A673 (cell line): ENCODE measurements around the gene SMIM35. TPM values are rescaled to one million over a fixed set of nuclear protein-coding genes. Genes with fewer than 3 reads are reported as not detected.

Experiments
- BruUV-seq: library from RNA; stranded (reverse); fragments of 400-500 nt; replicated peaks from 2 replicates; lab custom pipeline; 2021; lab: Mats Ljungman, UMichigan
- CTCF ChIA-PET: fragments of 300-600 bp; sonication (Branson Sonifier 250); formaldehyde crosslinking; loops from one replicate; lab custom pipeline; 2022; ENCODE audit warnings: antibody characterized with exemption; lab: Charles Lee
- POLR2A ChIA-PET: fragments of 300-600 bp; sonication (Branson Sonifier 250); formaldehyde crosslinking; loops from one replicate; lab custom pipeline; 2022; ENCODE audit warnings: antibody characterized with exemption; ENCODE audit not compliant: low non-redundant PET; lab: Charles Lee
- DNase-seq: peaks from one replicate; pipeline ENCODE4 v3.0.0-alpha.2; 2015; ENCODE audit warnings: low spot score
- H3K27ac ChIP-seq: fragments of 200-600 bp; sonication (generic); 2 replicates; pipeline ENCODE4 v1.5.1; 2016; ENCODE audit warnings: mixed run types, low read depth, mild to moderate bottlenecking, mixed read lengths, antibody characterized with exemption, low read length; ENCODE audit not compliant: poor library complexity, severe bottlenecking
- H3K27me3 ChIP-seq: fragments of 200-600 bp; sonication (generic); replicated peaks from 2 replicates; pipeline ENCODE4 v1.6.1; 2017; ENCODE audit warnings: mixed run types, low read depth, mild to moderate bottlenecking, mixed read lengths, antibody characterized with exemption, low read length; ENCODE audit not compliant: insufficient read depth, poor library complexity
- H3K36me3 ChIP-seq: fragments of 200-600 bp; sonication (generic); 2 replicates; pipeline ENCODE4 v1.6.1; 2016; ENCODE audit warnings: mixed run types, mild to moderate bottlenecking, mixed read lengths, antibody characterized with exemption, low read length; ENCODE audit not compliant: insufficient read depth, poor library complexity, severe bottlenecking
- H3K4me1 ChIP-seq: fragments of 200-600 bp; sonication (generic); 2 replicates; pipeline ENCODE4 v1.6.1; 2017; ENCODE audit warnings: mixed run types, mild to moderate bottlenecking, mixed read lengths, antibody characterized with exemption, low read length; ENCODE audit not compliant: insufficient read depth, poor library complexity, severe bottlenecking
- H3K4me3 ChIP-seq: fragments of 200-600 bp; sonication (generic); 2 replicates; pipeline ENCODE4 v1.5.1; 2016; ENCODE audit warnings: low read depth, mixed run types, mild to moderate bottlenecking, mixed read lengths, low read length; ENCODE audit not compliant: poor library complexity, severe bottlenecking
- H3K9me3 ChIP-seq: fragments of 200-600 bp; sonication (generic); 2 replicates; pipeline ENCODE4 v1.6.1; 2016; ENCODE audit warnings: mixed run types, low read depth, mild to moderate bottlenecking, mixed read lengths, antibody characterized with exemption, low read length; ENCODE audit not compliant: poor library complexity, severe bottlenecking
- EZH2 ChIP-seq: fragments of 200-600 bp; sonication (generic); IDR thresholded peaks from 2 replicates; pipeline ENCODE4 v1.6.1; 2017; ENCODE audit warnings: borderline replicate concordance, low read depth, mild to moderate bottlenecking, mixed read lengths, antibody characterized with exemption, low read length; ENCODE audit not compliant: poor library complexity, severe bottlenecking
- intact Hi-C: fragments of 100-400 bp; cut with micrococcal nuclease; formaldehyde crosslinking; loops from one replicate; pipeline ENCODE4 v1.10.0; 2022; ENCODE audit not compliant: unreplicated experiment
- total RNA-seq: library from RNA; stranded (reverse); gene quantifications from 2 replicates; pipeline ENCODE4 v1.2.3, GENCODE V29; 2021
- TF ChIP-seq, protein P1 (sequence below): fragments of 300-800, 200-600 bp; sonication (generic); conservative IDR thresholded peaks from 2 replicates; pipeline ENCODE4 v1.5.1; 2017; ENCODE audit warnings: low read depth, mild to moderate bottlenecking, antibody characterized with exemption, low read length, moderate library complexity, mixed read lengths

Gene SMIM35
- total RNA-seq, 1 experiment from 2014 or later = not detected

- CTCF ChIA-PET = no interaction called here
- POLR2A ChIA-PET = no interaction called here
These were observed 7.3 kb downstream of the SMIM35 start for GRCh38 chr11:118079491-118079890.

DNA sequence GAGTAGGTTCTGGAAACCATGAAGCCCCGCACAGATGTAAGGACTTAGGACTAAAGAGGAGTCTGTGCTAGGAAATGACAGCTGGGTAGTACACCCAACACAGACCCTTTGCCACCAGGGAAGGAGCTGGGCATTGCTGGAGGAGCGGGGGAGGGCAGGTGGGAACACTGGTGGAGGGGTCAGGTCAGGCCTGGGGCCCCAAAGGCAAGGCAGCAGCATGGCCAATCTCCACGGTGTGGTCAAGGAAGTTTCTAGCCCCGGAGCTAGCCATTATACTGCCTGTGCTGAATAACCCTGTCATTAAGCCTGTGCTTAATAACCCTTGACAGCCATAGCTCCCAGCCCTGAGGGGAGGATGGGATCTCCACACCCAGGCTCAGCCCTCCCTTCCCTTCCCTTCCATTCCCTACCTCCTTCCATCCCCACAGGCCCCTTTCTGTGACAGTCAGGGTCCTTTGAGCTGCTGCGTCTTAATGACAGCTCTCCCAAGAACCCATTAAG is 7.8 kb downstream of the SMIM35 start:
- POLR2A ChIA-PET = no interaction called here

More at GRCh38 chr11:118079491-118079890, 7.3 kb downstream of the SMIM35 start:
- Histone ChIP-seq H3K4me3 (no peak overlapping the region), H3K27ac (no peak overlapping the region), H3K36me3 (no peaks in the 10 kb centered on the region), H3K9me3 (no peaks in the 10 kb centered on the region), H3K27me3 (peaks cover 17% of the 10 kb centered on the region), H3K4me1 (no peaks in the 10 kb centered on the region)
- TF ChIP-seq, protein P1, sequence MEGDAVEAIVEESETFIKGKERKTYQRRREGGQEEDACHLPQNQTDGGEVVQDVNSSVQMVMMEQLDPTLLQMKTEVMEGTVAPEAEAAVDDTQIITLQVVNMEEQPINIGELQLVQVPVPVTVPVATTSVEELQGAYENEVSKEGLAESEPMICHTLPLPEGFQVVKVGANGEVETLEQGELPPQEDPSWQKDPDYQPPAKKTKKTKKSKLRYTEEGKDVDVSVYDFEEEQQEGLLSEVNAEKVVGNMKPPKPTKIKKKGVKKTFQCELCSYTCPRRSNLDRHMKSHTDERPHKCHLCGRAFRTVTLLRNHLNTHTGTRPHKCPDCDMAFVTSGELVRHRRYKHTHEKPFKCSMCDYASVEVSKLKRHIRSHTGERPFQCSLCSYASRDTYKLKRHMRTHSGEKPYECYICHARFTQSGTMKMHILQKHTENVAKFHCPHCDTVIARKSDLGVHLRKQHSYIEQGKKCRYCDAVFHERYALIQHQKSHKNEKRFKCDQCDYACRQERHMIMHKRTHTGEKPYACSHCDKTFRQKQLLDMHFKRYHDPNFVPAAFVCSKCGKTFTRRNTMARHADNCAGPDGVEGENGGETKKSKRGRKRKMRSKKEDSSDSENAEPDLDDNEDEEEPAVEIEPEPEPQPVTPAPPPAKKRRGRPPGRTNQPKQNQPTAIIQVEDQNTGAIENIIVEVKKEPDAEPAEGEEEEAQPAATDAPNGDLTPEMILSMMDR = no peak
- TF ChIP-seq EZH2 = no peak
- no peak for DNase-seq
- BruUV-seq = no TSS peak
- intact Hi-C loops = no loop called here

GRCh38 chr11:118076754-118077281 is 9.9 kb downstream of the SMIM35 start, which contains the start of gene TMPRSS4:
TSS of gene TMPRSS4 (plus strand) at chr11:118077078. CDS start at chr11:118077303, 225 bp downstream.
- ChIA-PET POLR2A (no interaction called here), CTCF (no interaction called here)
- no peak for DNase-seq
- no peak within 1 kb of the TSS for H3K27ac ChIP-seq
- H3K36me3 ChIP-seq = no peaks in the 10 kb centered on the region
- TF ChIP-seq EZH2 = no peak
- TF ChIP-seq, protein P1 = no peak
- no peaks in the 10 kb centered on the region for H3K4me1 ChIP-seq
- peaks cover 17% of the 10 kb centered on the region for H3K27me3 ChIP-seq
- intact Hi-C loops = no loop called here
- no peaks in the 10 kb centered on the region for H3K9me3 ChIP-seq
- BruUV-seq = no TSS peak
- no peak within 1 kb of the TSS for H3K4me3 ChIP-seq

More for the DNA sequence above, 7.8 kb downstream of the SMIM35 start:
- CTCF ChIA-PET = no interaction called here
- peaks cover 17% of the 10 kb centered on the region for H3K27me3 ChIP-seq
- BruUV-seq = no TSS peak
- DNase-seq = no peak
- no peaks in the 10 kb centered on the region for H3K36me3 ChIP-seq
- H3K4me3 ChIP-seq = no peak overlapping the region
- intact Hi-C loops = no loop called here
- H3K4me1 ChIP-seq = no peaks in the 10 kb centered on the region
- TF ChIP-seq EZH2 = no peak
- TF ChIP-seq, protein P1 = no peak
- no peak overlapping the region for H3K27ac ChIP-seq
- H3K9me3 ChIP-seq = no peaks in the 10 kb centered on the region
